Trophoblast cell (in vitro differentiated cells and primary cell): ENCODE measurements around the gene FAM209B.
A peak's percentile ranks its signal among the peaks of the same experiment; 100 is the strongest.
"Not testable (repeated sequence)": the region's sequence is repeated elsewhere in the genome, so short reads cannot be mapped to it uniquely, and the experiment has no call there.

Experiments
- DNase-seq, 2 donors: peaks; one replicate each; pipeline ENCODE4 v3.0.0-alpha.2; 2016
- H2AFZ ChIP-seq: 2 replicates; pipeline ENCODE4 v1.6.1; 2013; ENCODE audit warnings: low read length, moderate library complexity, mild to moderate bottlenecking; ENCODE audit not compliant: insufficient read depth, poor library complexity
- H2AK5ac ChIP-seq: 2 replicates; pipeline ENCODE4 v1.6.1; 2013; ENCODE audit warnings: mild to moderate bottlenecking, low read length
- H2BK120ac ChIP-seq: 2 replicates; pipeline ENCODE4 v1.6.1; 2013; ENCODE audit warnings: low read length, mild to moderate bottlenecking, moderate library complexity; ENCODE audit not compliant: insufficient read depth, poor library complexity
- H2BK12ac ChIP-seq: 2 replicates; pipeline ENCODE4 v1.6.1; 2013; ENCODE audit warnings: mild to moderate bottlenecking, low read length, moderate library complexity
- H2BK5ac ChIP-seq: 2 replicates; pipeline ENCODE4 v1.6.1; 2013; ENCODE audit warnings: low read length, low read depth, moderate library complexity, mild to moderate bottlenecking; ENCODE audit not compliant: poor library complexity
- H3K14ac ChIP-seq: 2 replicates; pipeline ENCODE4 v1.6.1; 2013; ENCODE audit warnings: mild to moderate bottlenecking, low read length
- H3K18ac ChIP-seq: 2 replicates; pipeline ENCODE4 v1.6.1; 2013; ENCODE audit warnings: mild to moderate bottlenecking, low read length
- H3K23ac ChIP-seq: 2 replicates; pipeline ENCODE4 v1.6.1; 2013; ENCODE audit warnings: low read length
- H3K27ac ChIP-seq: 2 replicates; pipeline ENCODE4 v1.5.1; 2013; ENCODE audit warnings: low read depth, mild to moderate bottlenecking, inconsistent platforms, low read length, moderate library complexity
- H3K27me3 ChIP-seq: 2 replicates; pipeline ENCODE4 v1.6.1; 2013; ENCODE audit warnings: inconsistent platforms, mild to moderate bottlenecking, low read length, moderate library complexity; ENCODE audit not compliant: insufficient read depth
- H3K36me3 ChIP-seq, 2 experiments: 1 replicate in 1 of 2; 2 replicates in 1 of 2; pipeline ENCODE4 v1.6.1; 2013; ENCODE audit warnings: low read length in 2 of 2, mild to moderate bottlenecking in 2 of 2, moderate library complexity in 1 of 2; ENCODE audit not compliant: insufficient read depth in 2 of 2, control insufficient read depth in 1 of 2
- H3K4ac ChIP-seq: 2 replicates; pipeline ENCODE4 v1.6.1; 2013; ENCODE audit warnings: low read depth, mild to moderate bottlenecking, low read length, moderate library complexity
- H3K4me1 ChIP-seq, 2 experiments: 1 replicate in 1 of 2; 2 replicates in 1 of 2; pipeline ENCODE4 v1.6.1; 2013; ENCODE audit warnings: low read length in 2 of 2, mild to moderate bottlenecking in 2 of 2, moderate library complexity in 1 of 2; ENCODE audit not compliant: insufficient read depth in 2 of 2, control insufficient read depth in 1 of 2
- H3K4me2 ChIP-seq: 2 replicates; pipeline ENCODE4 v1.6.1; 2013; ENCODE audit warnings: inconsistent platforms, mild to moderate bottlenecking, low read length, moderate library complexity
- H3K4me3 ChIP-seq: 2 replicates; pipeline ENCODE4 v1.5.1; 2013; ENCODE audit warnings: mild to moderate bottlenecking, low read depth, low read length, inconsistent platforms
- H3K79me1 ChIP-seq: one replicate; pipeline ENCODE4 v1.6.1; 2013; ENCODE audit warnings: low read length
- H3K79me2 ChIP-seq: 2 replicates; pipeline ENCODE4 v1.6.1; 2013; ENCODE audit warnings: low read length, mild to moderate bottlenecking; ENCODE audit not compliant: control insufficient read depth, insufficient read depth, poor library complexity
- H3K9ac ChIP-seq: 2 replicates; pipeline ENCODE4 v1.6.1; 2013; ENCODE audit warnings: mild to moderate bottlenecking, low read length
- H3K9me3 ChIP-seq: 2 replicates; pipeline ENCODE4 v1.6.1; 2013; ENCODE audit warnings: low read depth, mild to moderate bottlenecking, control low read depth, inconsistent platforms, low read length; ENCODE audit not compliant: insufficient read depth
- H4K12ac ChIP-seq: 2 replicates; pipeline ENCODE4 v1.6.1; 2013; ENCODE audit warnings: low read depth, mild to moderate bottlenecking, low read length, moderate library complexity
- H4K8ac ChIP-seq: 2 replicates; pipeline ENCODE4 v1.6.1; 2013; ENCODE audit warnings: low read depth, mild to moderate bottlenecking, low read length, moderate library complexity
- H4K91ac ChIP-seq: one replicate; pipeline ENCODE4 v1.6.1; 2013; ENCODE audit warnings: low read depth, mild to moderate bottlenecking, low read length, moderate library complexity
- WGBS: extraction: QIAGEN DNeasy Blood & Tissue Kit; methylation state at CpG from one replicate; pipeline ENCODE4 v1.1.7; 2013; ENCODE audit warnings: missing lambda C conversion rate; ENCODE audit not compliant: insufficient read length, insufficient coverage; ENCODE audit errors: extremely low coverage; 5-methylcytosine and 5-hydroxymethylcytosine counted together

The FAM209B gene

DNA sequence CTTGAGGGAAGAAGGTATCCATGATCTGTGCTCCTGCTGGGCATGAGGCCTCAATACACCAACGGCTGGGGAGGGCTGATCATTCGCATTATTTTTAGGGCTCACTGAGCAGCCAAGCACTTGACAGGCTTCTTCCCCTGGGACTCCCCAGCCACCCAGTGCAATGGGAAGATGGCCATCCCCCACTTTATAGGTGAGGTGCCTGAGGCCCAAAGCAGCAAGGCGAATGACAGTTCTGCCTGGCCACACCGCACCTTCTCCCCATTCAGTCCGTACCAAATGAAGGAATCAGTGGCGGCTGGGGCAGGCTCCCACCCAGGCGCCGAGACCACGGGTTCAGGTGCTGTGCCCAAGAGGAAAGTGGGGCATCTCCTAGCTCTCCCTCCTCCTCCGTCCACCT lies 12.9 kb upstream of the FAM209B start:
- H2BK120ac ChIP-seq = no peak overlapping the region
- H3K27ac ChIP-seq = no peak overlapping the region
- no peak overlapping the region for H4K8ac ChIP-seq
- no peaks in the 10 kb centered on the region for H3K4me1 ChIP-seq
- no peaks in the 10 kb centered on the region for H3K27me3 ChIP-seq
- no CpG with 5 or more reads among the region's 10 CpGs for WGBS
- no peak overlapping the region for H3K4me2 ChIP-seq
- H2BK5ac ChIP-seq = no peak overlapping the region
- no peak overlapping the region for H3K14ac ChIP-seq
- no peak overlapping the region for H4K12ac ChIP-seq
- no peak overlapping the region for H3K23ac ChIP-seq
- H3K4me3 ChIP-seq = no peak overlapping the region
- H2AK5ac ChIP-seq = no peak overlapping the region
- H4K91ac ChIP-seq = no peak overlapping the region
- H3K36me3 ChIP-seq = peaks cover 33 to 34% of the 10 kb centered on the region in 2 experiments
- H3K9ac ChIP-seq = no peak overlapping the region
- no peak overlapping the region for H3K18ac ChIP-seq
- no peak overlapping the region for H3K4ac ChIP-seq
- H3K9me3 ChIP-seq = peaks cover 9% of the 10 kb centered on the region
- DNase-seq = no peak
- no peak overlapping the region for H2AFZ ChIP-seq
- no peaks in the 10 kb centered on the region for H3K79me1 ChIP-seq
- no peak overlapping the region for H2BK12ac ChIP-seq
- no peaks in the 10 kb centered on the region for H3K79me2 ChIP-seq

DNA sequence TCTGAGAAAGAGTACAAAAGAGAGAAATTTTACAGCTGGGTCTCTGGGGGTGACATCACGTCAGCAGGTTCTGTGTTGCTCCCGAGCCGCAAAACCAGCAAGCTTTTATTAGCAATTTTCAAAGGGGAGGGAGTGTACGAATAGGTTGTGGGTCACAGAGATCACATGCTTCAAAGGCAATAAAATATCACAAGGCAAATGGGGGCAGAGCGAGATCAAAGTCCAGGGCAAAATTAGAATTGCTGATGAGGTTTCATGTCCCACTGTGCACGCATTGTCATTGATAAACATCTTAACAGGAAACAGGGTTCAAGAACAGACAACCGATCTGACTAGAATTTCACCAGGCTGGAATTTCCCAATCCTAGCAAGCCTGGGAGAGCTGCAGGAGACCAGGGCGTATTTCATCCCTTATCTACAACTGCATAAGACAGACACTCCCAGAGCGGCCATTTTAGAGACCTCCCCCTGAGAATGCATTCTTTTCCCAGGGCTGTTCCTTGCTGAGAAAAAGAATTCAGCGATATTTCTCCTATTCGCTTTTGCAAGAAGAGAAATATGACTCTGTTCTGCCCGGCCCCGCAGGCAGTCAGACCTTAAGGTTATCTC lies 12.2 kb upstream of the FAM209B start:
- H4K8ac ChIP-seq, H2AFZ ChIP-seq, H2BK12ac ChIP-seq, H2BK120ac ChIP-seq, H4K91ac ChIP-seq, H3K9me3 ChIP-seq, H3K23ac ChIP-seq, H2BK5ac ChIP-seq, H3K79me2 ChIP-seq, H3K27ac ChIP-seq, H3K27me3 ChIP-seq, H3K18ac ChIP-seq, H3K4me3 ChIP-seq, H3K9ac ChIP-seq, H3K14ac ChIP-seq, H3K4ac ChIP-seq, H3K4me1 ChIP-seq, H2AK5ac ChIP-seq, H3K4me2 ChIP-seq, H3K79me1 ChIP-seq, H4K12ac ChIP-seq: not testable (repeated sequence)
- WGBS = no CpG with 5 or more reads among the region's 13 CpGs
- DNase-seq = peak in 1 of 2 donors; percentile 14
- peaks cover 33 to 34% of the 10 kb centered on the region in 2 experiments for H3K36me3 ChIP-seq

DNA sequence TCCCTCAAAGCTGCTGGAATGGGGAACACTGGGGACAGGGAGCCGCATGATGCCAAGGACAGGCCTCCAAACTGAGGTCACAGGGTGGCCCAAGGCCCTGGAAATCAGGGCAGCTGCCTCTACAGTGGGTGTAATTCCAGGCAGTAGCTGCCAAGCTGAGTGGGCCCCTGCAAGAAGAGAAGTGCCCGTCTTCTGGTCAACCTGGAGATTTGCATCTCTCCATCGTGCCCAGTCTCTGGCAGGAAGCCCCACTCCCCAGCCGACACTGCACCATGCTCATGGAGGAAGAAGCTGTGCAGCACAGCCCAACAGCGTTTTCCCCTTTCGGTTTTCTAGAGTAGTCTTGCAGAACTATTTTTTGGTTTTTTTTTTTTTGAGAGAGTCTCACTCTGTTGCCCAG lies 10.7 kb upstream of the FAM209B start:
- Histone ChIP-seq H2BK12ac (no peak overlapping the region), H3K9me3 (peaks cover 9% of the 10 kb centered on the region), H3K4me3 (no peak overlapping the region), H3K9ac (no peak overlapping the region), H3K4me1 (no peaks in the 10 kb centered on the region), H4K12ac (no peak overlapping the region), H4K8ac (no peak overlapping the region), H3K14ac (no peak overlapping the region), H3K4ac (no peak overlapping the region), H3K4me2 (no peak overlapping the region), H2BK120ac (no peak overlapping the region), H3K27me3 (no peaks in the 10 kb centered on the region), H4K91ac (no peak overlapping the region), H2BK5ac (no peak overlapping the region), H2AFZ (no peak overlapping the region), H3K79me2 (no peaks in the 10 kb centered on the region), H2AK5ac (no peak overlapping the region), H3K18ac (no peak overlapping the region), H3K23ac (no peak overlapping the region), H3K36me3 (peaks cover 28 to 29% of the 10 kb centered on the region in 2 experiments), H3K79me1 (no peaks in the 10 kb centered on the region), H3K27ac (no peak overlapping the region)
- no CpG with 5 or more reads among the region's 6 CpGs for WGBS
- no peak for DNase-seq

DNA sequence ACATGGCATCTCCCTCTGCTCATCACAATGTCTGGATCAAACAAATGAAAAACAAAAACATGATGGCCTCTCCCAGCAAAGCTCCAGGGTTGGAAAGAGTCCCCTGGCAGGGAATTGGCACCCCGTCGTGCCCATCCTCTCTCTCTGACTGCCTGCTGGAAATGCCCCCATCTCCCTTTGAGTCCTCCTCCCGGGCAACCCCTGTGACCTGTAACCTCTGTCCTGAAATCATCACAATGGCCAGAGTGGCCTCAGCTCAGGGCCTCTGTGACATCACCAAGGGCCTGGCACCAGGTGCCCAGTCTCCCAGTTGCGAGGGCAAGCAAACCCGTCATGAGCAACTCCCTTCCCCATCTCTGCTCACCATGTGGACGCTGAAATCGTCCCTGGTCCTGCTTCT lies 8.6 kb upstream of the FAM209B start, which contains the start of gene FAM209A:
FAM209A (plus strand) TSS at position 301 of the 400 bp plus-strand sequence; CDS start at position 366, 65 bp downstream.
- not testable (repeated sequence) for H3K79me2 ChIP-seq, H3K79me1 ChIP-seq, DNase-seq, H3K4me3 ChIP-seq, H4K12ac ChIP-seq, H3K4ac ChIP-seq, H3K27ac ChIP-seq, H3K14ac ChIP-seq, H4K8ac ChIP-seq, H2BK120ac ChIP-seq, H3K18ac ChIP-seq, H3K27me3 ChIP-seq, H2AK5ac ChIP-seq, H2BK12ac ChIP-seq, H3K9ac ChIP-seq, H3K4me2 ChIP-seq, H4K91ac ChIP-seq, H3K4me1 ChIP-seq, H2BK5ac ChIP-seq, H2AFZ ChIP-seq
- H3K23ac ChIP-seq = peak within 1 kb of the TSS; percentile 96
- no CpG with 5 or more reads among the region's 7 CpGs for WGBS
- peaks cover 11% of the 10 kb centered on the region for H3K9me3 ChIP-seq
- H3K36me3 ChIP-seq = peaks cover 10 to 12% of the 10 kb centered on the region in 2 experiments
